Endothelial cell of hepatic sinusoid (primary cell): Measurements from ENCODE around the gene HBB.
"Not testable (repeated sequence)": the region's sequence is repeated elsewhere in the genome, so short reads cannot be mapped to it uniquely, and the experiment has no call there.

ENCODE experiments used
- in situ Hi-C: cut with HindIII; loops from 2 replicates; pipeline ENCODE4 v1.10.0; 2017; ENCODE audit warnings: low sequenced_read_pairs

Gene HBB

GRCh38 chr11:5226732-5227310 lies at the start of gene HBB:
HBB (minus strand) TSS chr11:5227071; CDS start chr11:5227021, 50 bp downstream.
- in situ Hi-C loops, result no loop called here

DNA sequence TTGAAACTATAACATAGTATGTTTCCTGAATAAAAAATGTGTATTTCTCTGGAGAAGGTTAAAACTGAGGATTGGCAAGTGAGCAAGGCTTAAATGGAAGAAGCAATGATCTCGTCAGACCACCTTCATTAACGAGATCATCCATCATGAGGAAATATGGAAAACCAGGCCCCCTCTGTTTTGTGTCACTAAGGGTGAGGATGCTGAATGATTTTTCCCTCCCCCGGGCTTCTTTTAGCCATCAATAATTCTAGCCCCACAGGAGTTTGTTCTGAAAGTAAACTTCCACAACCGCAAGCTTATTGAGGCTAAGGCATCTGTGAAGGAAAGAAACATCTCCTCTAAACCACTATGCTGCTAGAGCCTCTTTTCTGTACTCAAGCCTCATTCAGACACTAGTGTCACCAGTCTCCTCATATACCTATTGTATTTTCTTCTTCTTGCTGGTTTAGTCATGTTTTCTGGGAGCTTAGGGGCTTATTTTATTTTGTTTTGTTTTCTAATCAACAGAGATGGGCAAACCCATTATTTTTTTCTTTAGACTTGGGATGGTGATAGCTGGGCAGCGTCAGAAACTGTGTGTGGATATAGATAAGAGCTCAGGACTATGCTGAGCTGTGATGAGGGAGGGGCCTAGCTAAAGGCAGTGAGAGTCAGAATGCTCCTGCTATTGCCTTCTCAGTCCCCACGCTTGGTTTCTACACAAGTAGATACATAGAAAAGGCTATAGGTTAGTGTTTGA lies 48.7 kb upstream of the HBB start:
- in situ Hi-C loops, result no loop called here

DNA sequence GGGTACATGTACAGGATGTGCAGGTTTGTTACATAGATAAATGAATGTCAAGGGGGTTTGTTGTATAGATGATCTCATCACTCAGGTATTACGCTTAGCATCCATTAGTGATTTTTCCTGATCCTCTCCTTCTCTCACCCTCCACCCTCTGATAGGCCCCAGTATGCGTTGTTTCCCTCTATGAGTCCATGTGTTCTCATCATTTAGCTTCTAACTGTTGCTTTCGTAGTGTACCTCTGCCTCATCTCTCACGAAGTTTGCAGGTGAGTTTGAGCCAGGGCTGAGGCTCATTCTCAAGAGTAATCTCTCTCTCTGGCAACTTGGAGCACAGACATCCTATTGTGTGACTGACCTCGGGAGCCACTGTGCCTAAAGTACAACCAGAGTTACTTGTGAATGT lies 47.5 kb upstream of the HBB start:
- in situ Hi-C loops, result no loop called here

DNA sequence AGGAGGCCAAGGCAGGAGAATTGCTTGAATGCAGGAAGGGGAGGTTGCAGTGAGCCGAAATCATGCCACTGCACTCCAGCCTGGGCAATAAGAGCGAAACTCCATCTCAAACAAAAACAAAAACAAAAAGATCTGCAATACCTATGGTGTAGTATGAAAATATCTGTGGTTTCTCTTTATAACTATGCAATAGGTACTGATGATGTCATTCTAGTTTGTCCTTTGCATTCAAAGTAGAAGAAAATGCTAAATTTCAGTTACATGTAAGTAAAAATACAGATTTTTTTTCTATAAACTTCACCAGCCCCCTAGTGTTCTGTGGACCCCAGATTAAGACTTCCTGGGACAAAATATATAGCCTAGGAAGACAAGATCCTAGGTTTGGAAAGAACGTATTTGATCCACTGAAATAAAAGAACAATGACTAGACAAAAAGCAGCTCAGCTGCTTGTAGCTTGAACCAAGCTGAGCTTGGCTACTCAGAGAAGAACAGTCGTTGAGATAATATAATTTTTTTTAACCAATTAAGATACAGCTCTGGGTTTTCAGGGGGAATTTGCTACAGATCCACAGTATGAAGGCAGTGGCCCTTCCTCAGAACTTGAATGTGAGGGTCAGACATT lies 45.6 kb upstream of the HBB start:
- in situ Hi-C loops, result no loop called here

GRCh38 chr11:5269715-5270147 lies 42.9 kb upstream of the HBB start, which contains the start of gene HBE1:
HBE1 (minus strand) TSS chr11:5269945; CDS start chr11:5269890, 55 bp downstream.
- in situ Hi-C loops, result no loop called here

- in situ Hi-C loops, result no loop called here
These were observed 40.2 kb upstream of the HBB start for GRCh38 chr11:5267033-5267563.

GRCh38 chr11:5266609-5267008 lies 39.7 kb upstream of the HBB start:
- in situ Hi-C loops, result no loop called here

DNA sequence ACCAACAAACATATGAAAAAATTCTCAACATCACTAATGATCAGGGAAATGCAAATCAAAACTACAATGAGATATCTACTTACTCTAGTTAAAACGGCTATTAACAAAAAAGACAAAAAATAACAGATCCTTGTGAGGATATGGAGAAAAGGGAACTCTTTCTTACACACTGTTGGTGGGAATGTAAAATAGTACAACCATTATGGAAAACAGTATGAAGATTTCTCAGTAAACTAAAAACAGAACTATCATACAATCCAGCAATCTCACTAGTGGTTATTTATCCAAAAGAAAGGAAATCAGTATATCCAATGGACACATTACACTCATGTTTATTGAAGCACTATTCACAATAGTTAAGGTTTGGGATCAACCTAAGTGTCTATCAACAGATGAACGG lies 39.0 kb upstream of the HBB start:
- in situ Hi-C loops, result no loop called here

DNA sequence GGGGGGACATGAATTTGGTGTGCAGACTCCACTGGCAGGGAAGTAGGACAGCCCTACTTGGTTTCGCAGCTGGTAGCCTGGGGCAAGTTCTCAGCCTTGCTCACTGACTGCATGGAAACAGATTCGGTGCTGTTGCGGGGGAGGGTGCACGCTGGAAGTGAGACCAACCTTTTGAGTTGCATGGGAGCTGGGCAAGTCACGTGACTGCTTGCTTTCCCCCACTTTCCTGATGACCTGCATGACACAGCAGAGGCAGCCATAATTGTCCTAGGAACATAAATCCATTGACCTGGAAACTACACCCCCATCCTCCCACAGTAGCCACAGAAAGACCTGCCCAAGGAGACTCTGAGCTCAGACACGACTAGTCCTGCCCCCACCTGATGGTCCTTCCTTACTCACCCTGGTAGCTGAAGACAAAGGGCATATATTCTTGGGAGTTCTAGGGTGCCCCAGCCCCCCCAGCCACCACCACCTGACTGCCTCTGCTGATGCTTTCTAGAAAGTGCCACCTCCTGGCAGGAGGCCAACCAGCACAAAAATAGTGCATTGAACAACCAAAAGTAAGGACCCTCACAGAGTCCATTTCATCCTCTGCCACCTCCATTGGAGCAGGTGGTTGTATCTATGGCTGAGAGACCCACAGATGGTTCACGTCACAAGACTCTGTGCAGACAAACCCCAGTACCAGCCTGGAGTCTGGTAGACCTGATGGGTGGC lies 31.8 kb upstream of the HBB start:
- in situ Hi-C loops, result no loop called here

GRCh38 chr11:5257296-5257695 lies 30.4 kb upstream of the HBB start:
- in situ Hi-C loops, result no loop called here

DNA sequence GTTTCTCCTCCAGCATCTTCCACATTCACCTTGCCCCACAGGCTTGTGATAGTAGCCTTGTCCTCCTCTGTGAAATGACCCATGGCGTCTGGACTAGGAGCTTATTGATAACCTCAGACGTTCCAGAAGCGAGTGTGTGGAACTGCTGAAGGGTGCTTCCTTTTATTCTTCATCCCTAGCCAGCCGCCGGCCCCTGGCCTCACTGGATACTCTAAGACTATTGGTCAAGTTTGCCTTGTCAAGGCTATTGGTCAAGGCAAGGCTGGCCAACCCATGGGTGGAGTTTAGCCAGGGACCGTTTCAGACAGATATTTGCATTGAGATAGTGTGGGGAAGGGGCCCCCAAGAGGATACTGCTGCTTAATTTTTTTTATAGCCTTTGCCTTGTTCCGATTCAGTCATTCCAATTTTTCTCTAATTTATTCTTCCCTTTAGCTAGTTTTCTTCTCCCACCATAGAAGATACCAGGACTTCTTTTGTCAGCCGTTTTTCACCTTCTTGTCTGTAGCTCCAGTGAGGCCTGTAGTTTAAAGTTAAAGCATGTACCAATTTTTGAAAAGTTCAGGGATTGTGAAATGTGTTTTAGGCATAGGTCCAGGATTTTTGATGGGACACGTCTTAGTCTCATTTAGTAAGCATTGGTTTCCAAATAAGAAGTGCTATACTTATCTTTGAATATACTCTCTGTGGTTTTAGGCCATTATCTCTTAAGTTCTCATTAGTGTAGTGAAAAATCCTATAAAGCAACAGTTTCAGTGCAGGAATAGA lies 28.0 kb upstream of the HBB start, which contains the start of gene HBG2:
TSS of gene HBG2 (minus strand) at position 136 of the 768 bp plus-strand sequence. CDS start at position 83, 53 bp downstream.
- in situ Hi-C loops, result not testable (repeated sequence)

DNA sequence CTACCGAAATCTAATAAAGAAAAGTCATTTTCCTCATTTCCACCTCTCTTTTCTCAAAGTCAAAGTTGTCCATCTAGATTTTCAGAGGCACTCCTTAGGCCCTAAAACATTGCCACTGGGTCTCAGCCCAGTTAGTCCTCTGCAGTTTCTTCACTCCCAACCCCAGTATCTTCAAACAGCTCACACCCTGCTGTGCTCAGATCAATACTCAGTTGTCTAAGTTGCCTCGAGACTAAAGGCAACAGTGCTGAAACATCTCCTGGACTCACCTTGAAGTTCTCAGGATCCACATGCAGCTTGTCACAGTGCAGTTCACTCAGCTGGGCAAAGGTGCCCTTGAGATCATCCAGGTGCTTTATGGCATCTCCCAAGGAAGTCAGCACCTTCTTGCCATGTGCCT lies 27.2 kb upstream of the HBB start:
- in situ Hi-C loops, result not testable (repeated sequence)

- in situ Hi-C loops, result not testable (repeated sequence)
These were observed 26.6 kb upstream of the HBB start for GRCh38 chr11:5253440-5253839.

DNA sequence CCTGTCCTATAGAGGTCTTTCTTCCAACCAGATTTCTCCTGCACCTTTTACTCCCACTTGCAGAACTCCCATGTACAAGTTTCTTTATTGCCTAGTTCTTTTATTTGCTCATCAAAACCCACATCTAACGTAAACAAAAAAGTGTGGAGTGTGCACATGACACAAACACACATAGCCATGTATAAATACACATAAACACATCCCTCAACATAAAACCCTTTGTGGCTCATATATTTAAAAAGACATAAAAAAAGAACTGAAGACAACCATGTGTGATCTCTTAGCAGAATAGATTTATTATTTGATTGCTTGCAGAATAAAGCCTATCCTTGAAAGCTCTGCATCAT lies 26.0 kb upstream of the HBB start:
- in situ Hi-C loops, result no loop called here

DNA sequence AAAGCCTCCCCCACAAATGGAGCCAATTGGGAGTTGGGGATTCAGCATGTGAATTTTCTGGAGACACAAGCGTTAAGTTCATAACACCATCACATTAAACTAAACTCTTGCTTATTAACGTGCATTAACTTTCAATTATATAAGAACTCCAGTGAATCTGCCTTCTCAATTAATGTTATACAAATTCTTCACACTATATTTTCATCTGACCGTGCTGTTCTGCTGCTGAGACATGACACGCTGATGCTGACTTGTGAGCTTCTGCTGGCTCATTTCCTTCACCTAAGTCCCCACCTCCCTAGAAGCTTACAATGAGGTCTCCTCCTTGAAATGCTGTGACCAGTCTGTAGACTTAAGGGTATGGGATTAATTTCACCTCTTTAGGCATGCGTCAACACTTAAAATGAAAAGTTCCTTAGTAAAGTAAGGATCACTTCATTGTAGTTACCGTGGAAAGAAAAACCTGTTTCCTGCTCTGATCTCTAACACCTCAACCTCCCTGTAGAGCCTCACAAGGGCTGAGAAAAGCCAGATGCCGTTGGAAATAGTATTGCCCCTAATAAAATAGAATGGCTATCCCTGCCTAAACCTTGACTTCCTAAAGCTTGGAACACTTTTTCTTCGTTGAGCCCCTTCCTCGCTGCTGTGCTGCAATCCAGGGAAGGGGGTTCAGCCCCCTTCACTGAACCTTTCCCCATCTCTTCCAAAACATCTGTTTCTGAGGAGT lies 25.5 kb upstream of the HBB start:
- in situ Hi-C loops, result no loop called here

- in situ Hi-C loops, result no loop called here
These were observed 24.9 kb upstream of the HBB start for GRCh38 chr11:5251746-5252145.

- in situ Hi-C loops, result no loop called here
These were observed 23.8 kb upstream of the HBB start for GRCh38 chr11:5250543-5251204.

GRCh38 chr11:5249807-5250396 lies 23.0 kb upstream of the HBB start, which contains the start of gene HBG1:
HBG1 (minus strand) TSS chr11:5249857; CDS start chr11:5249804, 53 bp downstream.
- in situ Hi-C loops, result not testable (repeated sequence)

DNA sequence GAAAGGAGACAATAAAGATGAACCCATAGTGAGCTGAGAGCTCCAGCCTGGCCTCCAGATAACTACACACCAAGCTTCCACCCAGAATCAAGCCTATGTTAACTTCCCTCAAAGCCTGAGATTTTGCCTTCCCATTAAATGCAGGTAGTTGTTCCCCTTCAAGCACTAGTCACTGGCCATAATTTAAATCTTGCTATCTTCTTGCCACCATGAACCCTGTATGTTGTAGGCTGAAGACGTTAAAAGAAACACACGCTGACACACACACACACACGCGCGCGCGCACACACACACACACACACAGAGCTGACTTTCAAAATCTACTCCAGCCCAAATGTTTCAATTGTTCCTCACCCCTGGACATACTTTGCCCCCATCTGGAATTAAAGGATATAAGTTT lies 21.6 kb upstream of the HBB start:
- in situ Hi-C loops, result not testable (repeated sequence)
